ENCODE results near the gene CPSF4.

CPSF4 gene

GRCh38 chr7:99456288-99456687 lies 17.5 kb downstream of the CPSF4 start:
- TF ChIP-seq CTCF (IDR thresholded peaks at IDR 0.05; ENCODE audit: insufficient read depth, low read depth, low read length, missing control alignments): no peak
- DNase-seq (ENCODE audit: low read depth): no peak
- no peak overlapping the region for H3K4me3 ChIP-seq (ENCODE audit: low read length)

- H3K4me3 ChIP-seq (ENCODE audit: low read length): no peak overlapping the region
- TF ChIP-seq CTCF (IDR thresholded peaks at IDR 0.05; ENCODE audit: insufficient read depth, low read depth, low read length, missing control alignments): no peak
- DNase-seq (ENCODE audit: low read depth): no peak
These were observed 18.4 kb downstream of the CPSF4 start for GRCh38 chr7:99457050-99457649.

- no peak for TF ChIP-seq CTCF (IDR thresholded peaks at IDR 0.05; ENCODE audit: insufficient read depth, low read depth, low read length, missing control alignments)
- H3K4me3 ChIP-seq (ENCODE audit: low read length): no peak overlapping the region
- no peak for DNase-seq (ENCODE audit: low read depth)
These were observed 19.1 kb downstream of the CPSF4 start for GRCh38 chr7:99457650-99458493.

- peak; percentile 36 for TF ChIP-seq CTCF (IDR thresholded peaks at IDR 0.05; ENCODE audit: insufficient read depth, low read depth, low read length, missing control alignments)
- DNase-seq (ENCODE audit: low read depth): peak; percentile 36
- H3K4me3 ChIP-seq (ENCODE audit: low read length): no peak overlapping the region
These were observed 20.3 kb downstream of the CPSF4 start for GRCh38 chr7:99459087-99459486.

GRCh38 chr7:99460651-99461050 lies 21.9 kb downstream of the CPSF4 start:
- DNase-seq (ENCODE audit: low read depth): peak; percentile 67
- no peak for TF ChIP-seq CTCF (IDR thresholded peaks at IDR 0.05; ENCODE audit: insufficient read depth, low read depth, low read length, missing control alignments)
- no peak overlapping the region for H3K4me3 ChIP-seq (ENCODE audit: low read length)

GRCh38 chr7:99461221-99461620 lies 22.5 kb downstream of the CPSF4 start:
- H3K4me3 ChIP-seq (ENCODE audit: low read length): no peak overlapping the region
- TF ChIP-seq CTCF (IDR thresholded peaks at IDR 0.05; ENCODE audit: insufficient read depth, low read depth, low read length, missing control alignments): peak; percentile 7
- no peak for DNase-seq (ENCODE audit: low read depth)
